MG63 (cell line): ENCODE results near the gene WDR93. TPM values are rescaled to one million over a fixed set of nuclear protein-coding genes. Genes with fewer than 3 reads are reported as not detected.
A peak's percentile ranks its signal among the peaks of the same experiment; 100 is the strongest.
"Not testable (repeated sequence)": the region's sequence is repeated elsewhere in the genome, so short reads cannot be mapped to it uniquely, and the experiment has no call there.

Experiments
- DNase-seq: peaks from one replicate; pipeline ENCODE4 v3.0.0-alpha.2; 2020
- H3K27me3 ChIP-seq: fragments of 250-450 bp; sonication (Bioruptor Pico); 2 replicates; pipeline ENCODE4 v1.5.1; 2020; ENCODE audit warnings: mild to moderate bottlenecking, moderate library complexity
- H3K36me3 ChIP-seq: fragments of 250-450 bp; sonication (Bioruptor Pico); 2 replicates; pipeline ENCODE4 v1.5.1; 2020; ENCODE audit warnings: mild to moderate bottlenecking, moderate library complexity
- H3K4me3 ChIP-seq: fragments of 250-450 bp; sonication (Bioruptor Pico); 2 replicates; pipeline ENCODE4 v1.5.1; 2020; ENCODE audit warnings: mild to moderate bottlenecking, moderate library complexity
- H3K9me3 ChIP-seq: fragments of 250-450 bp; sonication (Bioruptor Pico); 2 replicates; pipeline ENCODE4 v1.5.1; 2020; ENCODE audit warnings: mild to moderate bottlenecking, moderate library complexity
- total RNA-seq: library from RNA; depleted of rRNA; stranded (reverse); fragments of >200 nt; shearing (Covaris generic); gene quantifications from 2 replicates; pipeline ENCODE4 v1.2.3, GENCODE V29; 2014; ENCODE audit warnings: low replicate concordance

WDR93 gene
- total RNA-seq, 1 experiment from 2014 or later, result 0.13 TPM

DNA sequence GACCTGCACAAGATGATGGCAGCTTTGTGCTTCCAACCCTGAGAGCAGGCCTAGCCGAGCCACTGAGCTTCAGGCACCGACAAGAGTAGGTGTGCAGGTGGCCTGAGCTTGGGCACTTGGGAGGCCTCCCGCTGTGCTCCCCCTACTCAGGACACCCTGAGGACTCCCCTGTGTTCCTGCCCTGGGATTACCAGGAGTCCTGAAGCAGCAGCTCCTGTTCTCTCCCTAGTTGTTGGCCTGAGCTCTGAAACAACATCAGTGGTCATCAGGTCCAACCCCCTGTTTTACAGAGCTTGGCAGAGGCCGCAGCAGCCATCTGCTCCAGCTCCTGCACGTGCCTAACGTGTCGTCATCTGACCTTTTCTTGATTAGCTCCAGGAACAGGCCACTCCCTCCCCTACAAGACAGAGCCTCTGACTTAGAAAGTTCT, 77.5 kb downstream of the WDR93 start:
- no peaks in the 10 kb centered on the region for H3K36me3 ChIP-seq
- no peaks in the 10 kb centered on the region for H3K27me3 ChIP-seq
- H3K9me3 ChIP-seq, result no peaks in the 10 kb centered on the region
- peak; percentile 91 for DNase-seq
- H3K4me3 ChIP-seq, result no peak overlapping the region

DNA sequence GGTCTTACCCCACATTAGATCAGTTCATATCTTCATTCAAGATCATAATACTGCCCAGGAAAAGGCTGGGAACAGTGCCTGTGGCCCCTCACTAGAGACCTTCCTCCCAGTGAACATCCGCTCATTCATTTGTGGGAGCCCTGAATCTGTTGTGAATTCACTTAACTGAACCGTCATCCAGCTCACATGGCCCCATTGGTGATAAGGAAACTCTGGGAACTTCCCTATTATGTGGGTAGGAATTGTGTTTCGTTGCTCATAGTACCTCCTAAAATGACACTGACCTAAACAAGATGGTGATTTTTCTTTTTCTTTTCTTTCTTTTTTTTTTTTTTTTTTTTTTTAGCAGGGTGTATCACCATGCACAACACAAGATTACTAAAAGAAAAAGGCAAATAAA, 78.8 kb downstream of the WDR93 start:
- Histone ChIP-seq H3K36me3 (no peaks in the 10 kb centered on the region), H3K9me3 (no peaks in the 10 kb centered on the region), H3K27me3 (no peaks in the 10 kb centered on the region), H3K4me3 (no peak overlapping the region)
- DNase-seq, result no peak

DNA sequence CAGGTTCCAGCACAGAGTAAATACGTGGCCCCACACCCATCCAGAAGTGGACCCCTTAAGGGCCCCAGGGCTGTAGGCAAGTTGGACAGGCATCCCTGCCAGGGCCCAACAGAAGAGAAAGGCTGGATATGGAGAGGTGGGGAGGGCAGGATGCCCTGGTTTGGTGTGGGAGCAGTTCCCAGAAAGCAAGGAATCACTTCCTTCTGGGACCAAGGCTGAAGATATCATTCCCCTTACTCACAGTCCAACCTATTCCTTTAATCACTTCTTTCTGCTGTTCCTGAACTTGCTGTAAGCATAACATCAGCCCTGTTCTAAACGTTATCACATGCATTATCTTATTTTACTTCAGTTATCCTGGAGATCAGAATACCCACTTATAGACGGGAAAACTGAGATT, 79.4 kb downstream of the WDR93 start:
- no peaks in the 10 kb centered on the region for H3K27me3 ChIP-seq
- DNase-seq, result peak; percentile 80
- H3K4me3 ChIP-seq, result no peak overlapping the region
- no peaks in the 10 kb centered on the region for H3K36me3 ChIP-seq
- H3K9me3 ChIP-seq, result no peaks in the 10 kb centered on the region

DNA sequence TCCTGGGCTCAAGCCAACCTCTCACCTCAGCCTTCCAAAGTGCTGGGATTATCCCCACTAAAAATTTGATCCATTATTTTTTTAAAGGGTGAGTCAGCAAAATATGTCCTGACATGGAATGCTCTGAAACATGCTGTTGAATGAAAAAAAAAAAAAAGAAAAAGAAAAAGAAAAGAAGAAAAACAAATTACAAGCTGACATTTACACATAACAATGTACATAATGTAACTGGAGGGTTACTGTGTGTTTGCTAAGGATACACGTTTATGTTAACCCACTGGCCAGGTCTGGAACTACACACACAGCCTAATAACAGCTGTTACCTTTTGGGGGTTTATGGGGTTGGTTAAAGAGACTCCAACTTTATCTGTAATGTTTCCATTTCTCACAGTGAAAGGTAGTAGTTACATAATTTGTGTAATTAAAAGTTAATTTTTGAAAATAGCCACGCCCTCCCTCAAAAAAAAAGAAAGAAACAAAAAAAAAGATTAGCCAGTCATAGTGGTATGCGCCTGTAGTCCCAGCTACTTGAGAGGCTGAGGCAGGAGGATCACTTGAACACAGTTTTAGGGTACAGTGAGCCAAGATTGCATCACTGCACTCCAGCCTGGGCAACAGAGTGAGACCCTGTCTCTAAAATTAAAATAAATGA, 82.4 kb downstream of the WDR93 start:
- Histone ChIP-seq H3K4me3 (no peak overlapping the region), H3K9me3 (no peaks in the 10 kb centered on the region), H3K36me3 (no peaks in the 10 kb centered on the region), H3K27me3 (no peaks in the 10 kb centered on the region)
- DNase-seq, result no peak

DNA sequence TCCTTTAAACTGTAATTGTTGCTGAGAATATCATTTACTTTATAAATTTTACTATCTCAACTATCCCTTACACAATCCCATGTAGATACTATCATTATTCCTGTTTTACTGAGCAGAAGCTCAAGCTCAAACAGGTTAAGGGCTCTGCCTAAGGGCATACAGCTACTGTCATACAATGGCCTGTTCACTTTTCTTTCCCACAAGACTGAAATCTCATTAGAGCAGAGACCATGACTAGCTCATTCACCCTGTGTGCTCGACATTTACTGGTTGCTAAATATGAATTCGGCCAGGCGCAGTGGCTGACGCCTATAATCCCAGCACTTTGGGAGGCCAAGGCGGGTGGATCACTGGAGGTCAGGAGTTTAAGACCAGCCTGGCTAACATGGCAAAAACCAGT, 83.9 kb downstream of the WDR93 start:
- Histone ChIP-seq H3K27me3 (no peaks in the 10 kb centered on the region), H3K4me3 (no peak overlapping the region), H3K9me3 (no peaks in the 10 kb centered on the region), H3K36me3 (no peaks in the 10 kb centered on the region)
- DNase-seq, result no peak

DNA sequence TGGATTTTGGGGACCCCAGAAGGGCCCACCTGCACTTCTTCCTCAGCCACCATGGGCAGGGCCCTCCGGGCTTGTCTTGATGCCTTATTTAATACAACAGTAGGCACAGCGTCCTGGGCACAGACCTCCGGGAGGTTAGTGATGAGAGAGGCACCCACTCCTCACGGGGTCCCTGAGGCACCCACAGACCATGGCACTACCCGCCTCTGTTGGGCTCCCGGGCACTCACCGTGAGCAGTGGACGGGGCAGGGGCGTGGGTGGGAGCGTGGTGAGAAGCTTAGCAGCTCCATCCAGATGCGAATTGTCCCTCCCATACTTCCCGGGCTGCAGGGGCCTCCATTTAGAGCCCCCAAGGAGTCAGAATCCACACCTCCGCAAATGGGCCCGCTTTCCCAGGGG, 85.2 kb downstream of the WDR93 start:
- Histone ChIP-seq H3K36me3 (no peaks in the 10 kb centered on the region), H3K27me3 (no peaks in the 10 kb centered on the region), H3K9me3 (no peaks in the 10 kb centered on the region), H3K4me3 (no peak overlapping the region)
- DNase-seq, result no peak

DNA sequence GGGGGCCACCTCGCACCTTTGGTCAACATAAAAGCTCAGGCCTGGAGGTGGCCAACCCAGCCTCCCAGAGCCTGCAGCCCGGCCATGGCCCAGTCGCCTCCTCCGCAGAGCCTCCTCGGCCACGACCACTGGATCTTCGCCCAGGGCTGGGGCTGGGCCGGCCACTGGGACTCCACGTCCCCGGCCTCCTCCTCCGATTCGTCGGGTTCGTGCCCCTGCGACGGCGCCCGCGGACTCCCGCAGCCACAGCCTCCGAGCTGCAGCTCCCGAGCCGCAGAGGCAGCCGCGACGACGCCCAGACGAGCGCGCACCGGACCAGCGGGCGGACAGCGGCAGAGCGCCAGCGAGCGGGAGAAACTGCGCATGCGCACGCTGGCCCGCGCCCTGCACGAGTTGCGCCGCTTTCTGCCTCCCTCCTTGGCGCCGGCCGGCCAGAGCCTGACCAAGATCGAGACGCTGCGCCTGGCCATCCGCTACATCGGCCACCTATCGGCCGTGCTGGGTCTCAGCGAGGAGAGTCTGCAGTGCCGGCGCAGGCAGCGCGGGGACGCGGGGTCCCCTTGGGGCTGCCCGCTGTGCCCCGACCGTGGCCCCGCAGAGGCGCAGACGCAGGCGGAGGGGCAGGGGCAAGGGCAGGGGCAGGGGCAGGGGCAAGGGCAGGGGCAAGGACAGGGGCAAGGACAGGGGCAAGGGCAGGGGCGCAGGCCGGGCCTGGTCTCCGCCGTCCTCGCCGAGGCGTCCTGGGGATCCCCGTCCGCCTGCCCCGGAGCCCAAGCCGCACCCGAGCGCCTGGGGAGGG, 85.9 kb downstream of the WDR93 start, which contains the start of gene MESP2:
TSS of gene MESP2 (plus strand) at position 59 of the 799 bp plus-strand sequence. CDS start at position 85, 26 bp downstream.
- H3K4me3 ChIP-seq, result peak within 1 kb of the TSS; percentile 33
- no peaks in the 10 kb centered on the region for H3K27me3 ChIP-seq
- no peaks in the 10 kb centered on the region for H3K36me3 ChIP-seq
- no peaks in the 10 kb centered on the region for H3K9me3 ChIP-seq
- DNase-seq, result peak; percentile 70

DNA sequence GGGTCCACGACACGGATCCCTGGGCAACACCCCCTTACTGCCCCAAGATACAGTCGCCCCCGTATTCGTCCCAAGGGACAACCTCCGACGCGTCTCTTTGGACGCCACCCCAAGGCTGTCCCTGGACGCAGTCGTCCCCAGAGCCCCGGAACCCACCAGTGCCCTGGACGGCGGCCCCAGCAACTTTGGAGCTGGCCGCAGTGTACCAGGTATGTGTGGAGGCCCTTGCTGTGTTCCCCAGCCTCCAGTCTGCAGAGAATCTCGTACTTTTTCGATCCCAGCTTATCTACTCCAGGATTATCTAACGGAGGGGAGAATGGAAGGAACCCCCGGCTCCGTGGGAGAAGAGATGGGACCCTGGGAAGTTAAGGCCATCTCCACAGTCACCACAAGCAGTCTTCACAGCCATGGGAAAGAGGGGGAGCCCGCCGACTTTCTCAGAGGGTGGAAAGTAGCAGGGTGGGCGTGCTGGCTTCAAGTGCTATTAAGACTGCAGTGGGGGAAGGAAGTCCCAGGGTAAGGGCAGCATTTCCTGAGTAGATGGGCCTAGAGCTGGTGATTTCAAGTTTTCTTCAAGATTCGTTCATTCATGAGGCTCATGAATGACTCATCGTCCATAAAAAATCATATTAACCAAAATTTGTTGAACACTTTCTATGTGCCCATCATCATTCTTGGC, 86.6 kb downstream of the WDR93 start:
- H3K4me3 ChIP-seq, result no peak overlapping the region
- no peaks in the 10 kb centered on the region for H3K27me3 ChIP-seq
- no peaks in the 10 kb centered on the region for H3K36me3 ChIP-seq
- H3K9me3 ChIP-seq, result no peaks in the 10 kb centered on the region
- DNase-seq, result no peak

DNA sequence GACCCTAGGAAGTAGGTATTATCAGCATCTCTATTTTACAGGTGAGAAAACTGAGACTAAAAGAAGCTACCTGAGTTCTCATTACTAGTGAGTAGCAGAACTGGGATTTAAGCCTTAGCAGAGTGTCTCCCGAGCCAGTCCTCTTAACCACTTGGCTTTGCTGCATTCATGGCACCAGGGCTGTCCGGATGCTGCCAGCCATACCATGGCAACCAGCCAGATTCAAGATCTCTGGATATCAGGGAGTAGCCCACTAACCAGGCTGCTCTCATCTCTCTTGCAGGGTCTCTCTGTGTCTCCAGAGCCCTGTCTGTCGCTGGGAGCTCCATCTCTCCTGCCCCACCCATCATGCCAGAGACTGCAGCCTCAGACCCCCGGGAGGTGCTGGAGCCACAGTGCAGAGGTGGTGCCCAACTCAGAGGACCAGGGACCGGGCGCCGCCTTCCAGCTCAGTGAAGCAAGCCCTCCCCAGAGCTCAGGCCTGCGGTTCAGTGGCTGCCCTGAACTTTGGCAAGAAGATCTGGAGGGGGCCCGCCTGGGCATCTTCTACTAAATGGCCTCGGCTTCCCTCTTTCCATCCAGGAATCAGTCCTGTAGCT, 87.3 kb downstream of the WDR93 start:
- Histone ChIP-seq H3K36me3 (no peaks in the 10 kb centered on the region), H3K27me3 (no peaks in the 10 kb centered on the region), H3K4me3 (no peak overlapping the region), H3K9me3 (no peaks in the 10 kb centered on the region)
- no peak for DNase-seq

DNA sequence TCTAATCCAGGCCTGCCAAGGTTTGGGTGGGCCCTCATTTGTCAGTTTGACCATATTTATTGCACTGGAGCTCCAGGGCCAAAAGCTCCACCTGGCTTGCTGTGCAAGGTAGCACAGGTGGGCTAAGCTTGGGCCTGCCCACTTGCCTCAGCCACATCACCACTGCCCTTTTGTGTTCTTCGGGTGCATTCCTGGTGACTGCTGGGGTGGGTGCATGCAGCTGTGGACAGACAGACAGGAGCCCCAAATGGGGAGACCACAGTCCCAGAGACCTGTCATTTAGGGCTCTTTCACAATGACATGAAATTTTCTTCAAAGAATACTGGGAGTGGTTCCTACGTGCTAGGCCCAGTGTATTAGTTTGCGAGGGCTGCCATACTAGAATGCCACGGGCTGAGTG, 88.2 kb downstream of the WDR93 start:
- Histone ChIP-seq H3K36me3 (peaks cover 2% of the 10 kb centered on the region), H3K27me3 (no peaks in the 10 kb centered on the region), H3K4me3 (no peak overlapping the region), H3K9me3 (no peaks in the 10 kb centered on the region)
- no peak for DNase-seq

DNA sequence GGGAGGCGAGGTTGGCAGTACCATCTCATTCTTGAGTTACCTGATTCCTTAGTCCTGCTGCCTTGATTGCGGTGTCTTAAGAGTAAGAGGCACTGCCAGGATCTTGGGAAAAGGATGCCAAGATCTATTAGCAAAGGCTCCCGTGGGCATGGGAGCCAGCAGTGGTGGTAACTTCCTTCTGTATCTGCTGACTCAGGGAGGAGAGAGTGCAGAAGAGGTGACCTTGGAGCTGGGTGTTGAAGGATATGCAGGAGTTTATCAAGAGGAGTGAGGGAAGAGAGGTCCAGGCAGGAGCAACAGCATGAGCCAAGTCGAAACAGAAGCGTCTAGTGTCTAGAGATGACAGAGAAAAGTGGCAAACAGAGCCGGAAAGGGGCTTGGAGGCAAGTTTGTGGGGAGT, 90.0 kb downstream of the WDR93 start:
- no peaks in the 10 kb centered on the region for H3K9me3 ChIP-seq
- no peak for DNase-seq
- H3K36me3 ChIP-seq, result peaks cover 20% of the 10 kb centered on the region
- H3K4me3 ChIP-seq, result no peak overlapping the region
- H3K27me3 ChIP-seq, result no peaks in the 10 kb centered on the region

DNA sequence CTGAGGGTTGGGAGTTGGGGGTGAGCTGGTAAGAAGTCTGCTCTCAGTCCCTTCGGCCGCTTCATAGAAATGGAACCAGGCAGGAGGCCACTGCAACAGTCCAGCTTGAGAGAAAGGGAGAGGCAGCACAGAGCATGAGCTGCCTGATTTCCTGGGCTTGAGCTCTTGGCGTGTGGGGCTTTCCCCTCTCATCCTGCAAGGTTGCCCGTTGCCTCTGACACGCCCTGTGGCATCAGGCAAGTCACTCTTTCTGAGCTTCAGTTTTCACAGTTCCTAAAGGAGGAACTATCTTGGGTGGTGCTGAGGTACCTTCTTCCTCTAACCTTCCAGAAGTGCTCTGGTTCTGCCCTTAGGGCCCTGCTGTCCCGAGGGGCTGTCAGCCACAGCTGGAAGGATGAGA, 90.4 kb downstream of the WDR93 start:
- no peaks in the 10 kb centered on the region for H3K27me3 ChIP-seq
- H3K4me3 ChIP-seq, result no peak overlapping the region
- H3K36me3 ChIP-seq, result peaks cover 24% of the 10 kb centered on the region
- DNase-seq, result no peak
- H3K9me3 ChIP-seq, result no peaks in the 10 kb centered on the region

DNA sequence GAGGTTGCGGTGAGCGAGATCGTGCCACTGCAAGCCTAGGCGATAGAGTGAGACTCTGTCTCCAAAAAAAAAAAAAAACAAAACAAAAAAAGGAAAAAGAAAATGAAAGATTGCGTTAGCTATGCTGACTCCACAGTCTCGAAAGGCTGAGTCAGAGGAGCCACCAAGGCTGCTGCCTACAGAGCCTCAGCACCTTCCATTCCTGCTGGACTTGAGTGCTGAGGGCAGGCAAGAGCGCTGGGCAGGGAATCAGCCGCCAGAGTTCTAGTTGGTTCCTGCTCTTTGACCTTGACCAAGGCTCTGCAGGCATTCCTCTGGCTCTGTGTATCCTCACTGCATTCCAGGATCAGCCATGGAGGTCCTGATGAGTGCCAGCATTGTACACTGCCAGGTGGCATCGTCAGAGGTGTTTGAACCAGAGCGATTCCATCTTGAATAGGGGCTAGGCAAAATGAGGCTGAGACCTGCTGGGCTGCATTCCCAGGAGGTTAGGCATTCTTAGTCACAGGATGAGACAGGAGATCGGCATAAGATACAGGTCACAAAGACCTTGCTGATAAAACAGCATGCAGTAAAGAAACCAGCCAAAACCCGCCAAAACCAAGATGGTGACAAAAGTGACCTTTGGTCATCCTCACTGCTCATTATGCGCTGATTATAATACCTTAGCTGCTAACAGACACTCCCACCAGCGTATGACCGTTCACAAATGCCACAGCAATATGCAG, 91.4 kb downstream of the WDR93 start:
- peak; percentile 53 for DNase-seq
- Histone ChIP-seq H3K9me3 (no peaks in the 10 kb centered on the region), H3K4me3 (no peak overlapping the region), H3K27me3 (no peaks in the 10 kb centered on the region), H3K36me3 (peaks cover 32% of the 10 kb centered on the region)

DNA sequence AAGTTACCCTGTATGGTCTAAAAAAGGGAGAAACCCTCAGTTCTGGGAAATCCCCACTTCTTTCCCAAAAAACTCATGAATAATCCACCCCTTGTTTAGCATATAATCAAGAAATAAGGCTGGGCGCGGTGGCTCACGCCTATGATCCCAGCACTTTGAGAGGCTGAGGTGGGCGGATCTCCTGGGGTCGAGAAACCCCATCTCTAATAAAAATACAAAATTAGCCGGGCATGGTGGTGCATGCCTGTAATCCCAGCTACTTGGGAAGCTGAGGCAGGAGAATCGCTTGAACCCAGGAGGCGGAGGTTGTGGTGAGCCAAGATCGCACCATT, 92.0 kb downstream of the WDR93 start:
- H3K27me3 ChIP-seq, DNase-seq, H3K9me3 ChIP-seq, H3K4me3 ChIP-seq: not testable (repeated sequence)
- H3K36me3 ChIP-seq, result peaks cover 37% of the 10 kb centered on the region

DNA sequence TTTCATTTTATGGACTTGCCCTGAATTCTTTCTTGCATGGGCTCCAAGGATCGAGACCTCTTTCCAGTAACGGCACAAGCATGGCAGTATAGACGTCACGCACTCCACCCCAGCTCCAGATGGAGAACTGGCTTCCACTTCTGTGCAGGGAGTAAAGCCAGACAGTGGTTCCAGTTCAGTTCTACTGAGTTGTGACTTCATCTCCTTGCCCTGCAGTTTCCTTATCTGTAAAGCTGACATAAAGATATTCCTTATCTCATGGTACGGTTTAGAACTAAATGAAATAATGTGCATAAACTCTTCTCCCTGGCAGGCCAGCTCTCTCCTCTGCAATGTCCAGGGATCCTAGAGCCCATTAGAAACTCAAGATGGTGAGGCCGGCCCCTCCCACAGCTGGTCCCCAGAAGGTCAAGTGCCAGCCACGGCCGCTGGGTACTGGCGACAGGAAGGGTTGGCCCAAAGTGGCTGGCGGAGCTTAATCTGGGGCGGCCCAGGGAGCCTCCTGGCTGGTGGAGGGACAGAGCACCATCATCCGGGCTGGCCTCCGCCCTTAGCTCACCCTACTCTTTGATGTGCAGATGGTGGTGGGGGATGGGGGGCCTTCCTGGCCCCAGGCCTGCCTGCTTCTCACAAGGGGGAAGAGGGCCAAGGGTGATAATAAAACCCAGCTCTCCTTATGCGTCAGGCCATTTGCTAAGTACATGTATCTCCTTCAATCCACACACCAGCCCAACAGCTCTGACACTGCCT, 92.7 kb downstream of the WDR93 start:
- H3K27me3 ChIP-seq, result no peaks in the 10 kb centered on the region
- peaks cover 44% of the 10 kb centered on the region for H3K36me3 ChIP-seq
- no peak overlapping the region for H3K4me3 ChIP-seq
- no peaks in the 10 kb centered on the region for H3K9me3 ChIP-seq
- DNase-seq, result peak; percentile 36
